Measurements from ENCODE around the gene GHDC. TPM values are rescaled to one million over a fixed set of nuclear protein-coding genes. Genes with fewer than 3 reads are reported as not detected.
"Not testable (repeated sequence)": the region's sequence is repeated elsewhere in the genome, so short reads cannot be mapped to it uniquely, and the experiment has no call there.

The GHDC gene
- total RNA-seq, 3 donors from 2014 or later = 29.1 to 53.0 (median 33.1) TPM

- H3K27ac ChIP-seq = peak overlapping the region in 1 of 2 donors; percentile 30
- H3K4me1 ChIP-seq = no peaks in the 10 kb centered on the region
- H3K36me3 ChIP-seq = no peaks in the 10 kb centered on the region
- H3K9me3 ChIP-seq = no peaks in the 10 kb centered on the region
- TF ChIP-seq POLR2A (IDR thresholded peaks at IDR 0.05) = no peak
- TF ChIP-seq CTCF (IDR thresholded peaks at IDR 0.05) = no peak
- TF ChIP-seq POLR2AphosphoS5 (IDR thresholded peaks at IDR 0.05) = no peak
- intact Hi-C loops (cut with DNase I; ENCODE audit: low total_unique reads) = no loop called here
- no peak overlapping the region for H3K4me3 ChIP-seq
- DNase-seq (ENCODE audit: low spot score in 2 of 2) = no peak
- H3K27me3 ChIP-seq = no peaks in the 10 kb centered on the region
Measured at GRCh38 chr17:42142371-42142896, 51.9 kb downstream of the GHDC start.

- H3K27me3 ChIP-seq = no peaks in the 10 kb centered on the region
- no peaks in the 10 kb centered on the region for H3K36me3 ChIP-seq
- DNase-seq (ENCODE audit: low spot score in 2 of 2) = no peak
- TF ChIP-seq CTCF (IDR thresholded peaks at IDR 0.05) (no peak), POLR2AphosphoS5 (IDR thresholded peaks at IDR 0.05) (no peak), POLR2A (IDR thresholded peaks at IDR 0.05) (no peak)
- H3K4me3 ChIP-seq = no peak overlapping the region
- H3K4me1 ChIP-seq = no peaks in the 10 kb centered on the region
- no peak overlapping the region for H3K27ac ChIP-seq
- H3K9me3 ChIP-seq = no peaks in the 10 kb centered on the region
- intact Hi-C loops (cut with DNase I; ENCODE audit: low total_unique reads) = no loop called here
Measured at GRCh38 chr17:42141382-42141781, 52.9 kb downstream of the GHDC start.

GRCh38 chr17:42140690-42141089 is 53.6 kb downstream of the GHDC start:
- intact Hi-C loops (cut with DNase I; ENCODE audit: low total_unique reads); H3K27me3 ChIP-seq; H3K27ac ChIP-seq; DNase-seq (ENCODE audit: low spot score in 2 of 2); H3K4me3 ChIP-seq; H3K4me1 ChIP-seq; H3K36me3 ChIP-seq; H3K9me3 ChIP-seq: not testable (repeated sequence)

Other genes with a start within 250 kb of the GHDC start
- 10 to 100 TPM; 51.8 to 55.5 (median 53.7) TPM for gene CNP, start 227.7 kb downstream of the GHDC start, total RNA-seq
- gene DNAJC7, start 177.1 kb downstream of the GHDC start, total RNA-seq = 10 to 100 TPM; 69.7 to 73.7 (median 70.4) TPM
- 10 to 100 TPM; 21.6 to 33.8 (median 22.5) TPM for gene NKIRAS2, start 174.4 kb downstream of the GHDC start, total RNA-seq
- gene C17orf113, start 143.9 kb downstream of the GHDC start, total RNA-seq = 1 to 10 TPM; 1.3 to 4.0 (median 2.3) TPM
- gene ZNF385C, start 96.0 kb downstream of the GHDC start, total RNA-seq = 1 to 10 TPM in 1 of 3 donors, under 1 TPM in 2; 0.48 to 1.0 (median 0.66) TPM
- gene DHX58, start 81.8 kb downstream of the GHDC start, total RNA-seq = 10 to 100 TPM; 13.1 to 22.8 (median 13.4) TPM
- gene KAT2A, start 73.1 kb downstream of the GHDC start, total RNA-seq = 10 to 100 TPM; 22.7 to 55.8 (median 54.4) TPM
- under 1 TPM in 1 of 3 donors, not detected in 2; 0.48 TPM for gene HSPB9, start 71.7 kb downstream of the GHDC start, total RNA-seq
- gene RAB5C, start 39.5 kb downstream of the GHDC start, total RNA-seq = 100 to 1,000 TPM; 114 to 146 (median 117) TPM
- gene KCNH4, start 13.4 kb downstream of the GHDC start, total RNA-seq = under 1 TPM in 1 of 3 donors, not detected in 2; under 0.01 TPM
- not detected for gene HCRT, start 9.0 kb downstream of the GHDC start, total RNA-seq
- 100 to 1,000 TPM in 2 of 3 donors, 10 to 100 TPM in 1; 97.2 to 130 (median 101) TPM for gene STAT5B, start 81.9 kb upstream of the GHDC start, total RNA-seq
- gene STAT5A, start 94.0 kb upstream of the GHDC start, total RNA-seq = 100 to 1,000 TPM in 1 of 3 donors, 10 to 100 TPM in 2; 72.8 to 363 (median 78.9) TPM
- 100 to 1,000 TPM; 193 to 322 (median 238) TPM for gene STAT3, start 193.9 kb upstream of the GHDC start, total RNA-seq
- 100 to 1,000 TPM; 288 to 554 (median 306) TPM for gene CAVIN1, start 228.8 kb upstream of the GHDC start, total RNA-seq